Activated B cell treated with CpG ODN at 0.5 μM for 24 hours (primary cell): ENCODE data around the gene ADCY5. TPM values are rescaled to one million over a fixed set of nuclear protein-coding genes. Genes with fewer than 3 reads are reported as not detected.

Source experiments
- ATAC-seq: fragments of 200-7000 bp; cut with Tn5 transposase; one replicate; pipeline ENCODE4 v1.10.0; 2021; ENCODE audit warnings: low read depth, mild to moderate bottlenecking, moderate library complexity
- CTCF ChIA-PET: fragments of 350-600 bp; sonication (Branson Sonifier 250); formaldehyde crosslinking; loops from one replicate; lab custom pipeline; 2021; ENCODE audit warnings: antibody characterized with exemption; lab: Charles Lee
- POLR2A ChIA-PET: fragments of 350-600 bp; sonication (Branson Sonifier 250); formaldehyde crosslinking; loops from one replicate; lab custom pipeline; 2021; ENCODE audit warnings: antibody characterized with exemption; lab: Charles Lee
- DNase-seq: peaks from one replicate; pipeline ENCODE4 v3.0.0; 2022
- H3K27ac Mint-ChIP-seq: one replicate; pipeline ENCODE4 v1.8.0; 2020; ENCODE audit warnings: mixed read lengths
- H3K27me3 Mint-ChIP-seq: one replicate; pipeline ENCODE4 v1.8.0; 2021; ENCODE audit warnings: mixed read lengths
- H3K36me3 Mint-ChIP-seq: one replicate; pipeline ENCODE4 v1.8.0; 2021; ENCODE audit warnings: low read depth, mixed read lengths
- H3K4me1 Mint-ChIP-seq: one replicate; pipeline ENCODE4 v1.8.0; 2021; ENCODE audit warnings: mixed read lengths
- H3K4me3 Mint-ChIP-seq: one replicate; pipeline ENCODE4 v1.8.0; 2020; ENCODE audit warnings: mild to moderate bottlenecking, mixed read lengths
- H3K9me3 Mint-ChIP-seq: one replicate; pipeline ENCODE4 v1.8.0; 2020; ENCODE audit warnings: mixed read lengths
- CTCF ChIP-seq: fragments of 200-600 bp; IDR thresholded peaks from one replicate; pipeline ENCODE4 v1.8.0; 2022; ENCODE audit warnings: antibody characterized with exemption, mild to moderate bottlenecking
- intact Hi-C: fragments of 100-400 bp; cut with micrococcal nuclease; formaldehyde crosslinking; loops from one replicate; pipeline ENCODE4 v1.15.1; 2024
- total RNA-seq: library from RNA; stranded (reverse); gene quantifications from 2 replicates; pipeline ENCODE4 v1.2.3, GENCODE V29; 2022

Gene ADCY5
- total RNA-seq, 1 donor from 2014 or later = not detected

GRCh38 chr3:123422457-123422856, 26.4 kb downstream of the ADCY5 start:
- POLR2A ChIA-PET = no interaction called here
- DNase-seq (no peak), ATAC-seq (no peak)
- intact Hi-C loops = no loop called here
- Mint-ChIP-seq H3K4me1 (no peaks in the 10 kb centered on the region), H3K36me3 (no peaks in the 10 kb centered on the region), H3K27ac (no peak overlapping the region), H3K27me3 (peaks cover 7% of the 10 kb centered on the region), H3K9me3 (no peaks in the 10 kb centered on the region), H3K4me3 (no peak overlapping the region)
- no peak for TF ChIP-seq CTCF
- CTCF ChIA-PET = no interaction called here

- ChIA-PET CTCF (no interaction called here), POLR2A (no interaction called here)
- Mint-ChIP-seq H3K27me3 (peaks cover 3% of the 10 kb centered on the region), H3K27ac (no peak overlapping the region), H3K4me1 (no peaks in the 10 kb centered on the region), H3K9me3 (no peaks in the 10 kb centered on the region), H3K4me3 (no peak overlapping the region), H3K36me3 (no peaks in the 10 kb centered on the region)
- intact Hi-C loops = no loop called here
- DNase-seq (no peak), ATAC-seq (no peak)
- no peak for TF ChIP-seq CTCF
Observed at GRCh38 chr3:123421353-123422174, 27.3 kb downstream of the ADCY5 start.

- H3K4me3 Mint-ChIP-seq = no peak overlapping the region
- peaks cover 3% of the 10 kb centered on the region for H3K27me3 Mint-ChIP-seq
- no peaks in the 10 kb centered on the region for H3K36me3 Mint-ChIP-seq
- no peak for DNase-seq
- ATAC-seq = no peak
- H3K9me3 Mint-ChIP-seq = no peaks in the 10 kb centered on the region
- ChIA-PET POLR2A (no interaction called here), CTCF (no interaction called here)
- intact Hi-C loops = no loop called here
- H3K4me1 Mint-ChIP-seq = no peaks in the 10 kb centered on the region
- H3K27ac Mint-ChIP-seq = no peak overlapping the region
- TF ChIP-seq CTCF = no peak
Observed at GRCh38 chr3:123420416-123420968, 28.4 kb downstream of the ADCY5 start.

GRCh38 chr3:123419850-123420297, 29.0 kb downstream of the ADCY5 start:
- ChIA-PET POLR2A (no interaction called here), CTCF (no interaction called here)
- Mint-ChIP-seq H3K4me3 (no peak overlapping the region), H3K27ac (no peak overlapping the region), H3K36me3 (no peaks in the 10 kb centered on the region), H3K4me1 (no peaks in the 10 kb centered on the region), H3K27me3 (peaks cover 1% of the 10 kb centered on the region), H3K9me3 (no peaks in the 10 kb centered on the region)
- ATAC-seq (no peak), DNase-seq (no peak)
- intact Hi-C loops = no loop called here
- no peak for TF ChIP-seq CTCF

GRCh38 chr3:123419181-123419849, 29.6 kb downstream of the ADCY5 start:
- Mint-ChIP-seq H3K36me3 (no peaks in the 10 kb centered on the region), H3K27me3 (peaks cover 1% of the 10 kb centered on the region), H3K27ac (no peak overlapping the region), H3K4me1 (no peaks in the 10 kb centered on the region), H3K9me3 (no peaks in the 10 kb centered on the region), H3K4me3 (no peak overlapping the region)
- TF ChIP-seq CTCF = no peak
- CTCF ChIA-PET = no interaction called here
- no peak for ATAC-seq
- no peak for DNase-seq
- intact Hi-C loops = no loop called here
- POLR2A ChIA-PET = no interaction called here
